Sigmoid colon (tissue), 7 donors: Measurements from ENCODE around the gene PIGP. TPM values are rescaled to one million over a fixed set of nuclear protein-coding genes. Genes with fewer than 3 reads are reported as not detected.

Source experiments
- DNase-seq: peaks from one replicate; pipeline ENCODE4 v3.0.0-alpha.2; 2019
- H3K27ac ChIP-seq, 4 donors: fragments of 200-600 bp; sonication (generic); one replicate each; pipeline ENCODE4 v1.5.1; 2016 to 2019; ENCODE audit warnings: mild to moderate bottlenecking in 1 of 4
- H3K27me3 ChIP-seq, 3 donors: fragments of 200-600 bp; sonication (generic); one replicate each; pipeline ENCODE4 v1.5.1; 2019; ENCODE audit warnings: mild to moderate bottlenecking in 1 of 3
- H3K36me3 ChIP-seq, 4 donors: fragments of 200-600 bp; sonication (generic); one replicate each; pipeline ENCODE4 v1.5.1; 2016 to 2019
- H3K4me1 ChIP-seq, 4 donors: fragments of 200-600 bp; sonication (generic); one replicate each; pipeline ENCODE4 v1.5.1; 2017 to 2019
- H3K4me3 ChIP-seq, 4 donors: fragments of 200-600 bp; sonication (generic); one replicate each; pipeline ENCODE4 v1.5.1; 2017 to 2019; ENCODE audit warnings: mild to moderate bottlenecking in 2 of 4, moderate library complexity in 1 of 4
- H3K9me3 ChIP-seq, 4 donors: fragments of 200-600 bp in 3 of 4; sonication (generic) in 3 of 4; one replicate each; pipeline versions ENCODE4 v1.5.1 to v1.6.1; 2013 to 2019
- CTCF ChIP-seq, 4 experiments: fragments of 450-650 bp in 3 of 4; fragments of 200-600 bp in 1 of 4; IDR thresholded peaks; one replicate each; pipeline ENCODE4 v1.5.1; 2016 to 2019; ENCODE audit warnings: antibody characterized with exemption in 4 of 4, mild to moderate bottlenecking in 3 of 4, moderate library complexity in 2 of 4
- EP300 ChIP-seq, 4 donors: sonication (generic); formaldehyde crosslinking; IDR thresholded peaks; one replicate each; pipeline ENCODE4 v1.6.1; 2017; ENCODE audit warnings: antibody characterized with exemption in 4 of 4
- POLR2A ChIP-seq, 2 donors: fragments of 450-650 bp; IDR thresholded peaks; one replicate each; pipeline ENCODE4 v1.6.1; 2016; ENCODE audit warnings: antibody characterized with exemption in 2 of 2, mild to moderate bottlenecking in 2 of 2, moderate library complexity in 2 of 2
- POLR2AphosphoS5 ChIP-seq, 4 donors: sonication (generic); formaldehyde crosslinking; IDR thresholded peaks; one replicate each; pipeline ENCODE4 v1.6.1; 2017; ENCODE audit warnings: antibody characterized with exemption in 4 of 4
- WGBS, 2 donors: extraction: QIAGEN DNeasy Blood & Tissue Kit; methylation state at CpG; one replicate each; pipeline ENCODE4 v1.1.7; 2013; 5-methylcytosine and 5-hydroxymethylcytosine counted together
- intact Hi-C: fragments of 100-400 bp; cut with DNase I; formaldehyde crosslinking; loops from one replicate; pipeline ENCODE4 v1.15.1; 2023
- polyA plus RNA-seq, 3 donors: library from polyadenylated mRNA; stranded (reverse); fragments of 200-250 nt; gene quantifications; one replicate each; pipeline ENCODE4 v1.2.3, GENCODE V29; 2013
- total RNA-seq, 4 donors: library from RNA; depleted of rRNA; stranded (reverse); fragments of >200 nt; gene quantifications; one replicate each; pipeline ENCODE4 v1.1.0, GENCODE V29; 2016
- donor health status: healthy with polysubstance abuse.
- donor health status: Bipolar disorder and iron deficiency.
- donor health status: healthy.

The PIGP gene
- total and polyA plus RNA-seq, 7 donors: 10.2 to 36.7 (median 19.4) TPM

GRCh38 chr21:37064841-37065240 is 8.0 kb downstream of the PIGP start:
- H3K27me3 ChIP-seq: no peaks in the 10 kb centered on the region
- DNase-seq: no peak
- H3K9me3 ChIP-seq: no peaks in the 10 kb centered on the region
- H3K27ac ChIP-seq: no peak overlapping the region
- H3K4me3 ChIP-seq: no peak overlapping the region
- peaks cover 0 to 26% (median 4%) of the 10 kb centered on the region in 4 donors for H3K36me3 ChIP-seq
- intact Hi-C loops: no loop called here
- no peak for TF ChIP-seq POLR2AphosphoS5 (IDR thresholded peaks at IDR 0.05)
- TF ChIP-seq CTCF (IDR thresholded peaks at IDR 0.05): no peak
- TF ChIP-seq POLR2A (IDR thresholded peaks at IDR 0.05): no peak
- no peak for TF ChIP-seq EP300 (IDR thresholded peaks at IDR 0.05)
- peaks cover 0 to 11% (median 4%) of the 10 kb centered on the region in 4 donors for H3K4me1 ChIP-seq

GRCh38 chr21:37063433-37063832 is 9.4 kb downstream of the PIGP start:
- no peak for TF ChIP-seq EP300 (IDR thresholded peaks at IDR 0.05)
- TF ChIP-seq POLR2AphosphoS5 (IDR thresholded peaks at IDR 0.05): no peak
- no peak for TF ChIP-seq POLR2A (IDR thresholded peaks at IDR 0.05)
- TF ChIP-seq CTCF (IDR thresholded peaks at IDR 0.05): no peak
- H3K4me3 ChIP-seq: no peak overlapping the region
- no peak for DNase-seq
- H3K4me1 ChIP-seq: peaks cover 0 to 11% (median 4%) of the 10 kb centered on the region in 4 donors
- peaks cover 0 to 18% (median 4%) of the 10 kb centered on the region in 4 donors for H3K36me3 ChIP-seq
- intact Hi-C loops: no loop called here
- WGBS, 2 donors: 77 to 93% methylated on average over 1 of the region's 1 CpG
- no peaks in the 10 kb centered on the region for H3K9me3 ChIP-seq
- no peaks in the 10 kb centered on the region for H3K27me3 ChIP-seq
- no peak overlapping the region for H3K27ac ChIP-seq

GRCh38 chr21:37062593-37062935 is 10.3 kb downstream of the PIGP start:
- TF ChIP-seq POLR2A (IDR thresholded peaks at IDR 0.05): no peak
- TF ChIP-seq CTCF (IDR thresholded peaks at IDR 0.05): no peak
- TF ChIP-seq POLR2AphosphoS5 (IDR thresholded peaks at IDR 0.05): no peak
- TF ChIP-seq EP300 (IDR thresholded peaks at IDR 0.05): no peak
- intact Hi-C loops: no loop called here

GRCh38 chr21:37061926-37062592 is 10.8 kb downstream of the PIGP start:
- 83 to 90% methylated on average over 7 of the region's 7 CpGs for WGBS, 2 donors
- intact Hi-C loops: no loop called here
- H3K27ac ChIP-seq: no peak overlapping the region
- H3K9me3 ChIP-seq: no peaks in the 10 kb centered on the region
- TF ChIP-seq CTCF (IDR thresholded peaks at IDR 0.05): no peak
- TF ChIP-seq EP300 (IDR thresholded peaks at IDR 0.05): no peak
- no peak for TF ChIP-seq POLR2AphosphoS5 (IDR thresholded peaks at IDR 0.05)
- TF ChIP-seq POLR2A (IDR thresholded peaks at IDR 0.05): no peak
- peaks cover 0 to 11% (median 4%) of the 10 kb centered on the region in 4 donors for H3K4me1 ChIP-seq
- no peaks in the 10 kb centered on the region for H3K27me3 ChIP-seq
- no peak for DNase-seq
- H3K4me3 ChIP-seq: no peak overlapping the region
- peaks cover 0 to 9% (median 3%) of the 10 kb centered on the region in 4 donors for H3K36me3 ChIP-seq

More at GRCh38 chr21:37062593-37062935, 10.3 kb downstream of the PIGP start:
- peaks cover 0 to 14% (median 4%) of the 10 kb centered on the region in 4 donors for H3K36me3 ChIP-seq
- 92 to 93% methylated on average over 6 of the region's 6 CpGs for WGBS, 2 donors
- no peak overlapping the region for H3K4me3 ChIP-seq
- H3K4me1 ChIP-seq: peaks cover 0 to 11% (median 4%) of the 10 kb centered on the region in 4 donors
- DNase-seq: no peak
- no peak overlapping the region for H3K27ac ChIP-seq
- H3K9me3 ChIP-seq: no peaks in the 10 kb centered on the region
- no peaks in the 10 kb centered on the region for H3K27me3 ChIP-seq

GRCh38 chr21:37060296-37060695 is 12.6 kb downstream of the PIGP start:
- Histone ChIP-seq H3K9me3 (no peaks in the 10 kb centered on the region), H3K27ac (peak overlapping the region in 2 of 4 donors; percentile 43 to 62), H3K36me3 (peaks cover 0 to 7% (median 0%) of the 10 kb centered on the region in 4 donors), H3K4me1 (peaks cover 0 to 11% (median 4%) of the 10 kb centered on the region in 4 donors), H3K4me3 (no peak overlapping the region), H3K27me3 (no peaks in the 10 kb centered on the region)
- 60 to 63% methylated on average over 1 of the region's 1 CpG for WGBS, 2 donors
- intact Hi-C loops: no loop called here
- TF ChIP-seq EP300 (IDR thresholded peaks at IDR 0.05) (no peak), POLR2AphosphoS5 (IDR thresholded peaks at IDR 0.05) (peak in 3 of 4 donors; percentile 29 to 77 (median 45))
- DNase-seq: no peak
